ENCODE measurements around the gene CUL7. TPM values are rescaled to one million over a fixed set of nuclear protein-coding genes. Genes with fewer than 3 reads are reported as not detected.
A peak's percentile ranks its signal among the peaks of the same experiment; 100 is the strongest.

The CUL7 gene
- total and polyA plus RNA-seq, 9 of the 15 experiments (the other 6 are each of a cell fraction or from before 2014, with no cell fraction given) = 0.44 to 20.1 (median 8.6) TPM

DNA sequence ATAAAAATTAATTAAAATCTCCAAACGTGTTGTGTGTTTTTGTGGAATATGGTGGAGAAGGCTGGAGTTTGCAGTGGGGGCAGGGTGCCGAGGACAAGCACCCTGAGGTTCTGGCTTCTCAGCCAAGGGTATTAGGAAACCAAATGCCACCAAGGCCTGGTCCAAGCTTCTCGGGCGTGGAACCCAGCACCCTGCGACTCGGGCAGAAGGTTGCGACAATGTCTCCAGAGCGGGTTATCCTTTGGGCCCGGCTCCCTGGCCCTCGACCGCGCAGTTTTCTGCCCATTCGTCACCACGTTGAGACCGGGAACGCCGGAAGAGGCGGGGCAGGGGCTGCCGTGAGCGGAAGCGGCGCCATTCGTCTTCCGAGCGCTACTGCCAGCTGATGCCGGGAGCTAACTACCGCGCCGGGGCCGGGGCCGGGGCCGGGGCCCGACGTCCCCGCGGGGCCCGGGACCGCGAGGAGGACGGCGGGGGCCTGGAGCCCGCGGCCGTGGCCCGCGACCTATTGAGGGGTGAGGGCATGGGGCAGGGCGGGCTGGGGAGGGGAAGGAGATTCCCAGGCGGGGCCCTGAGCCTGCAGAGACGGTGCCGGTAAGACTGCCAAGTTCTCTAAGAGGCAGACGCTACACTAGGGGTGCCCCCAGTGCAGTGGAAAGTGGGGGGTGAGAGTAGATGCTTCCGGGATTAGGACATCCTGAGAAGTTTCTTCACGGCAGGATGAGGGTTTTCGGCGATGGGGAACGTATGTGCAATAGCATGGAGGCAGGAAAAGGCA lies 32.2 kb downstream of the CUL7 start, which contains the start of gene RRP36 (continued):
- TF ChIP-seq E2F8 (IDR thresholded peaks at IDR 0.05; ENCODE audit: low read depth, partially characterized antibody) (peak; percentile 34), ZNF324 (CRISPR knock-in tag; IDR thresholded peaks at IDR 0.05) (no peak), JUND (IDR thresholded peaks at IDR 0.05; ENCODE audit: borderline replicate concordance, low read depth, low read length) (peak; percentile 46; the same call in 1 of the 2 replicates), JUND (tag; IDR thresholded peaks at IDR 0.05; ENCODE audit: borderline replicate concordance, low read depth, low read length) (no peak; the same call in 2 of the 3 replicates), SP1 (CRISPR knock-in tag; IDR thresholded peaks at IDR 0.05) (peak; percentile 26; the same call in 1 of the 2 replicates), ZNF140 (CRISPR knock-in tag; IDR thresholded peaks at IDR 0.05) (no peak), POLR2AphosphoS5 (IDR thresholded peaks at IDR 0.05; ENCODE audit: control insufficient read depth, insufficient read depth, low read depth, low read length) (peak; percentile 67; the same call in 1 of the 2 replicates), CAMTA2 (CRISPR knock-in tag; conservative IDR thresholded peaks at IDR 0.05) (0 out of 2 replicates have a peak, but pooled peaks have one; percentile 45), DPF2 (IDR thresholded peaks at IDR 0.05) (peak; percentile 16; the same call in 1 of the 2 replicates), ZFP91 (CRISPR knock-in tag; IDR thresholded peaks at IDR 0.05) (no peak), RBBP5 (IDR thresholded peaks at IDR 0.05; ENCODE audit: borderline replicate concordance, insufficient read depth, low read length, poor library complexity, severe bottlenecking) (peak; percentile 91), NKRF (IDR thresholded peaks at IDR 0.05; ENCODE audit: borderline replicate concordance) (peak; percentile 32), ETV1 (tag; conservative IDR thresholded peaks at IDR 0.05; ENCODE audit: low read depth) (0 out of 2 replicates have a peak, but pooled peaks have one; percentile 28), BMI1 (IDR thresholded peaks at IDR 0.05; ENCODE audit: low read length) (no peak), NONO (IDR thresholded peaks at IDR 0.05; ENCODE audit: low read depth in 2 of 2, low read length in 1 of 2) (peak in 1 of 2 experiments; percentile 70; a peak in 1 of 4 replicates), DMBX1 (CRISPR knock-in tag; IDR thresholded peaks at IDR 0.05; ENCODE audit: borderline replicate concordance) (peak; percentile 58; the same call in 1 of the 2 replicates), NELFE (IDR thresholded peaks at IDR 0.05; ENCODE audit: insufficient read depth, insufficient read length) (no peak)
- TF ChIP-seq, protein P1, sequence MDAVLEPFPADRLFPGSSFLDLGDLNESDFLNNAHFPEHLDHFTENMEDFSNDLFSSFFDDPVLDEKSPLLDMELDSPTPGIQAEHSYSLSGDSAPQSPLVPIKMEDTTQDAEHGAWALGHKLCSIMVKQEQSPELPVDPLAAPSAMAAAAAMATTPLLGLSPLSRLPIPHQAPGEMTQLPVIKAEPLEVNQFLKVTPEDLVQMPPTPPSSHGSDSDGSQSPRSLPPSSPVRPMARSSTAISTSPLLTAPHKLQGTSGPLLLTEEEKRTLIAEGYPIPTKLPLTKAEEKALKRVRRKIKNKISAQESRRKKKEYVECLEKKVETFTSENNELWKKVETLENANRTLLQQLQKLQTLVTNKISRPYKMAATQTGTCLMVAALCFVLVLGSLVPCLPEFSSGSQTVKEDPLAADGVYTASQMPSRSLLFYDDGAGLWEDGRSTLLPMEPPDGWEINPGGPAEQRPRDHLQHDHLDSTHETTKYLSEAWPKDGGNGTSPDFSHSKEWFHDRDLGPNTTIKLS (IDR thresholded peaks at IDR 0.05; ENCODE audit: borderline replicate concordance, low read depth) = peak; percentile 86; the same call in 1 of the 2 replicates
